Fibroblast of upper back skin (primary cell): Measurements from ENCODE around the gene UTS2R.

Experiments
- DNase-seq: peaks from one replicate; pipeline ENCODE4 v3.0.0-alpha.2; 2013

The UTS2R gene

GRCh38 chr17:82371333-82372248, at the start of gene UTS2R:
UTS2R (plus strand) TSS chr17:82371765; CDS start chr17:82374325, 2,560 bp downstream.
- no peak for DNase-seq

GRCh38 chr17:82321947-82322466, 49.6 kb upstream of the UTS2R start:
- no peak for DNase-seq

- DNase-seq: no peak
Measured at GRCh38 chr17:82322526-82323453, 48.8 kb upstream of the UTS2R start.

DNA sequence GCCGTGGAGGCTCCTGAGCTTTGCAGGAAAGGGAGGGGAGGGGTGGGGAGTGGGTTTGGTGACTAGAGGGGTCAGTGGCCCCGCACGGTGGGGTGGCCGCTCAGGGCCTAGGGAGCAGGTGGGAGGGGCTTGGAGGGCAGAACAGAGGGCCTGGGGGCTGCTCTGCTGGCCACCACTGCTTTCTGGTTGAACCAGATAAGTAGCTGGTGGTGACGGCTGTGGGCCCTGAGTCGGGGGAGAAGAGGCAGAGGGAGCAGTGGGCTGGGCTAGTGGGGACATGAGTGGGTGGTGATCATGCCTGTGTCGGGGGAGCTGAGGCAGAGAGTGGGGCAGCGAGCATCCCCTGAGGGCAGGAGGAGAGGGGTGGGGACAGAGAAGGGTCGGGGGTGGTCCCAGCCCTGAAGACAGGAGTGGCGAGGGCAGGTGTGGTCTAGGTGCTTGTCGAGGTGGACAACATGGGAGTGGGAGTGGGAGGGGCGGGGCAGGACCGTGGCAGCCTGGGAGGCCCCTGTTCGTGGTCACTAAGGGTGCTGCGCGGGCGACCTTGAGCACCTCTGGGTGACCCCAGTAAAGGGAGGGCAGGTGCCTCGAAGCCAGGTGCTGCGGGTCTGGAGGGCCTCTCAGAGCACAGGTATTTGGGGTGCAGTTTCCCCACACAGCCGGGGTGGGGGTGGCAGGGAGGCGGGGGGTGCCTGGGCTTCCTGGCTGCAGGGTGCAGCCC, 47.9 kb upstream of the UTS2R start:
- no peak for DNase-seq

GRCh38 chr17:82324566-82325285, 46.8 kb upstream of the UTS2R start:
- DNase-seq: no peak

DNA sequence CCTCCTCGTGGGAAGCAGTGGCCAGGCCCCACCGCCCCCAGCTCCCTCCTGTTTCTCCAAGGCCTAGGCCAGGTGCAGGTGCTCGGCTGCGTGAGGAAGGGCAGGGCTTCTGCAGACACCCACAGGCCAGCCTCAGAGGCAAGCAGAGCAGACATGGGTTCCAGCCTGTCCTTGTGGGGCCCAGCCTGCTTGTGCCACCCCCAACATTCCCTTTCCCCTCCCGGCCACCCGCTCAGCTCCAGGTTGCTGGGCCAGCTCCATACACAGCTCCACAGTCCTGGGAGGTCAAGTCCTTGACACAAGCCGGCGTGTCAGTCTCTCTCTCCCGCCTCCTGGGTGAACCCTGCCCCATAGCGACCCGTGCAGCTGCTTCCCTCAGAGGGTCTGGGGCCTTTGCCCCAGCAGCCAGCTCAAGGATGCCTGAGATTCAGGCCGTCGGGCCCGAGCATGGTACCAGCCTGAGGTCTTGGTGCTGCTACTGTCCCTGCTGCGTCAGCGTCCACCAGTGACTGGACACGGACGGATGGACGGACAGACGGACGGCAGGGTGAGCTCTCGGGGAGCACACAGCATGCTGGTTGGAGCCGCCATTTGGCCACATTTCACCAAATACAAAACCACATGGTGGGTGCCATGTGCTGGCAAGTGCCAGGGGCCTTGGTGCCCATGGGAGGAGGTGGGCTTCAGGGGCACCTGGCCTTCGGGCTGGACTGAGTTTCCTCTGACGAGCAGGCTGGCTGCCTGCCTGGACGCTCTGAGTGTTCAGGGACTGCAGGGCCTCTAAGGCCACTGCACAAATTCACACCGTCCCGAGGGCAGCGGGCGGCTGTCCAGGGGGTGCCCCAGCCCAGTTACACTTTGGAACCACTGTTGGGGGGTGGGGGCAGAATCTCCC, 46.0 kb upstream of the UTS2R start:
- DNase-seq: no peak

DNA sequence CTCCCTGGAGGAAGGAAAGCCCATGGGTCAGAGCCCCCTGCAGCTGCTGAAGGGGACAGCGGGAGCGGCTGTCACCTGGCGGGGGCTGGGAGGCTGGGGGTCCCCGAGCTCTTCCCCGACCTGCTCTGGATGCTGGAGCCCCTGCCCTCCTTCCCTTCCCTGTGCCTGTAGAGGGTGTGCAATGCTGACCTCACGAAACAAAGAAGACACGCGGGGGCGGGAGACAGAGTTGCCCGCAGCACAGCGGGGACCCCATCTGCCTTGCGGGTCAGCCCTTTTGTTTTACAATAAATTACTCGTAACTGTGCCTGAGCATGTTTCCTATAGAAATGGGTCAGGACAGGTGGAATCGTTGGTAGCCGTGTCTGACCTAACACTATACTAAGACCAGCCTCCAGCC, 44.3 kb upstream of the UTS2R start:
- DNase-seq: no peak

GRCh38 chr17:82327757-82328140, 43.8 kb upstream of the UTS2R start:
- DNase-seq: no peak

- DNase-seq: no peak
Measured at GRCh38 chr17:82328141-82328993, 43.2 kb upstream of the UTS2R start.

DNA sequence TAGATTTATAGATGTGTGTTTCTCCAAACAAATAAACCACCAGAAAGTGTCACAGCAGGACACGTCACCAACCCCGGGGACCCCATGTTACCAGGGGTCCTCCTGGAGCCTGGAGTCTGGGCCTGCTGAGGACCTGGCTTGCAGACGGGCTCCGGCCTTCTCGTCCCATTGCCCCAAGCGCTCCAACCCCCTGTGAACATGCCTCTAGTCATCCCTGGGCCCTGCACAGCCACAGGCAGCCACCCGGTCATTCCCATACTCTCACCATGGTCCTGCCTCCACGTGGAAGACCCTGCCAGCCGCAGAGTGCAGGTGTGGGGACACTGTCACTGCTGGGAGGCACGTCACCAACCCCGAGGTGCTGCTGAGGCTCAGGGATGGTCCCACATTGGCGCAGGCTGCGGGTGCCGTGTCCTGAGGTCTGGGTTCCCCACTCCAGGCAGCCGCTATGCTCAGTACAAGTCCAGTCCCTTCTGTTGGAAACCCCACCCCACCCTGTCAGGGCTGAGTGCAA, 42.5 kb upstream of the UTS2R start:
- DNase-seq: no peak

DNA sequence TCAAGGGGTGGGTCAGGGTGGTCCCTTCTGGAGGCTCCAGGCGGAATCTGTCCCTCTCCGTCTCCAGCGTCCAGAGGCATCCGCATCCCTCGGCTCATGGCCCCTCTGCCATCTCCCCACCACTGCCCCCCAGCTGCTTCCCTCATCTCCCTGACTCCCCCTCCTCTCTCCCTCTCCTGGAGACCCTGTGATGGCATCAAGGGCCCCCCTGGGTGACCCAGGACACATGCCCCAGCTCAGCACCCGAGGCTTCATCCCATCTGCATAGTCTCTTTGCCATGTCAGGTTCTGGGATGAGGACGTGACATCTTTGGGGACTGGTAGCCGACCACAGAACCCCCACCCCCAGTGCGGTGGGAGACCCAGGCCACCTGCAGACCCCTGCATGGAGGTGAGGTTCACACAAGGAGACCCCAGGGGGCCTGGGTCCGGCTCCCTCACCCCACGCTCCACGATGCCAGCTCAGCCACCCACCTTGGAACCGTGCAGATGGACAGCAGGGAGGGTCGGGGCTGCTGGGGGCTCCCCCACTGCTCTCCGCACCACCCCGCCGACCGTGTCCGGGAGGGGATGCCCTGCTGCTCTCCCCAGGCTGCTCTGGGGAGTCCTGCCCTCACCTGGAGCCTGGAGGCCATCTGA, 41.8 kb upstream of the UTS2R start:
- no peak for DNase-seq

- DNase-seq: peak; percentile 47
Measured at GRCh38 chr17:82330322-82331239, 41.0 kb upstream of the UTS2R start.

DNA sequence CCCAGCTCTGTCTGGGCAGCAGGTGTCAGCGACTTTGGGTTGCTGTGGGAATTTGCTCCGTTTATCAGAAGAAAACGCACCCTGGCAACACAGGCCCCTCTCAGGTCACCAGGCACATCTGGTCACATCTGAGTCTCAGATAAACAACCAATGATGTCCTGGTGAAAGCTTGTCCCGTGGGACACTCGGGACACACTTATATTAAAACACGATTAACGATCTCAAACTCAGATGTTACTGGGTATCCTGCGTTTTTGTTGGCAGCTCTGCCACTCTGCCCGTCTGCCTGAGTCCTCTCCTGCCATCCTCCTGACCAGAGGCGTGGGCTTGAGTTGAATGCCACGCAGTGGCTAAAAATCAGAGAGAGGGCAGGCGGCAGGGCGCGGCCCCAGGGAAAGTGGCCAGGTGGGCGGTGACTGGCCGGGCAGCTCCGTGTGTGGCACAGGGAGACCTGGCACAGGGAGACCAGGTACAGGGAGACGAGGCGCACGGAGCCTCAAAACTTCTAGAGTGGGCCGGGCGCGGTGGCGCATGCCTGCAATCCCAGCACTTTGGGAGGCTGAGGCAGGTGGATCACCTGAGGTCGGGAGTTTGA, 40.1 kb upstream of the UTS2R start:
- no peak for DNase-seq

DNA sequence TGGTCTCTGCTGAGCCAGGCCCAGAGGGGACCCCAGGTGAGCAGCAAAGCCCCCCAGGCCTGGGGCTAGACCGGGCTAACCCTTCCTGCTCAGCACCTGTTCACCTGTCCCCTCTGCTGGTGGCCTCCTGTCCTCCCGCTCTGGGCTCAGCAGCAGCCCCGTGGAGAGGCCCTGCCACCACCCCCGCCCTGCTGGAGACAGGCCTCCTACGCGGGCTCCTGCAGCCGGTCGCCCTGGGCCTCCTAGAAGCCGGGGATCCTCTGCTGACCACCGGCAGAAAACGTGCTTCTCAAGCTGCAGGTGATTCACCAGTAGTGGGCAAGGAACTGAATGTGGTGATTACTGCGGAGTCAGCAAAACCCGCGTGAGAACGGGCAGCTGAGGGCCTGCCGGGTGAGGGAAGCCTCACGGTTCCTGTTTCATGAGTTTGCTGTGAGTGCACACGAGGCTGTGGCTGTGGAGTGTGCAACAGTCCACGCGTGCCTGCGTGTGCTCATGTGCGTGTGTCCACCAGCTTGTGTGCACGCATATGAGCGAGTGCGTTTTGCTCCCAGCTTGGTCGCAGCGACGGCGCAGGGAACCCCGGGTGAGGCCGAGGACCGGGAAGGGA, 38.8 kb upstream of the UTS2R start:
- no peak for DNase-seq

- DNase-seq: peak; percentile 45
Measured at GRCh38 chr17:82333279-82334171, 38.0 kb upstream of the UTS2R start, which contains the start of gene SECTM1. SECTM1 (minus strand) TSS chr17:82333766; CDS start chr17:82327240, 6,526 bp downstream.

GRCh38 chr17:82334204-82334621, 37.4 kb upstream of the UTS2R start:
- no peak for DNase-seq
